Activated CD4-positive, alpha-beta T cell treated with anti-CD3 and anti-CD28 coated beads, Interleukin-2, amount 10 ng/mL, durations not matched to agents 24 days and 14 days (primary cell): ENCODE data around the gene RNH1. TPM values are rescaled to one million over a fixed set of nuclear protein-coding genes. Genes with fewer than 3 reads are reported as not detected.

ENCODE experiments used
- DNase-seq: peaks from one replicate; pipeline ENCODE4 v3.0.0; 2022
- H3K27ac Mint-ChIP-seq: one replicate; pipeline ENCODE4 v1.8.0; 2022; ENCODE audit warnings: mild to moderate bottlenecking, mixed read lengths
- H3K27me3 Mint-ChIP-seq: one replicate; pipeline ENCODE4 v1.8.0; 2022; ENCODE audit warnings: mixed read lengths
- H3K36me3 Mint-ChIP-seq: one replicate; pipeline ENCODE4 v1.8.0; 2022; ENCODE audit warnings: low read depth, mild to moderate bottlenecking, mixed read lengths
- H3K4me1 Mint-ChIP-seq: one replicate; pipeline ENCODE4 v1.8.0; 2021; ENCODE audit warnings: mixed read lengths
- H3K4me3 Mint-ChIP-seq: one replicate; pipeline ENCODE4 v1.8.0; 2022; ENCODE audit warnings: mild to moderate bottlenecking, moderate library complexity, mixed read lengths
- H3K9me3 Mint-ChIP-seq: one replicate; pipeline ENCODE4 v1.8.0; 2021; ENCODE audit warnings: mixed read lengths
- intact Hi-C: fragments of 100-400 bp; cut with micrococcal nuclease; formaldehyde crosslinking; loops from one replicate; pipeline ENCODE4 v1.15.1; 2023
- total RNA-seq: library from RNA; stranded (reverse); gene quantifications from 2 replicates; pipeline ENCODE4 v1.2.3, GENCODE V29; 2022

The RNH1 gene
- total RNA-seq, 1 donor from 2014 or later: 134 TPM

GRCh38 chr11:462107-462890 is 44.7 kb downstream of the RNH1 start:
- Mint-ChIP-seq H3K9me3 (no peaks in the 10 kb centered on the region), H3K27me3 (no peaks in the 10 kb centered on the region), H3K36me3 (peaks cover 16% of the 10 kb centered on the region), H3K4me3 (no peak overlapping the region), H3K27ac (no peak overlapping the region), H3K4me1 (peaks cover 6% of the 10 kb centered on the region)
- intact Hi-C loops: no loop called here
- DNase-seq: no peak

- intact Hi-C loops: no loop called here
- H3K4me1 Mint-ChIP-seq: peaks cover 13% of the 10 kb centered on the region
- no peak overlapping the region for H3K4me3 Mint-ChIP-seq
- no peak overlapping the region for H3K27ac Mint-ChIP-seq
- no peaks in the 10 kb centered on the region for H3K9me3 Mint-ChIP-seq
- DNase-seq: no peak
- H3K27me3 Mint-ChIP-seq: no peaks in the 10 kb centered on the region
- H3K36me3 Mint-ChIP-seq: peaks cover 22% of the 10 kb centered on the region
Observed at GRCh38 chr11:461626-462025, 45.4 kb downstream of the RNH1 start.

- H3K27ac Mint-ChIP-seq: no peak overlapping the region
- DNase-seq: no peak
- intact Hi-C loops: no loop called here
- peaks cover 23% of the 10 kb centered on the region for H3K36me3 Mint-ChIP-seq
- no peaks in the 10 kb centered on the region for H3K9me3 Mint-ChIP-seq
- peaks cover 17% of the 10 kb centered on the region for H3K4me1 Mint-ChIP-seq
- H3K27me3 Mint-ChIP-seq: no peaks in the 10 kb centered on the region
- no peak overlapping the region for H3K4me3 Mint-ChIP-seq
Observed at GRCh38 chr11:460331-461199, 46.5 kb downstream of the RNH1 start.

GRCh38 chr11:459511-460220 is 47.4 kb downstream of the RNH1 start:
- intact Hi-C loops: no loop called here
- peaks cover 21% of the 10 kb centered on the region for H3K4me1 Mint-ChIP-seq
- no peaks in the 10 kb centered on the region for H3K9me3 Mint-ChIP-seq
- H3K4me3 Mint-ChIP-seq: no peak overlapping the region
- no peak overlapping the region for H3K27ac Mint-ChIP-seq
- DNase-seq: no peak
- peaks cover 25% of the 10 kb centered on the region for H3K36me3 Mint-ChIP-seq
- H3K27me3 Mint-ChIP-seq: no peaks in the 10 kb centered on the region

- H3K27me3 Mint-ChIP-seq: no peaks in the 10 kb centered on the region
- H3K36me3 Mint-ChIP-seq: peaks cover 35% of the 10 kb centered on the region
- no peak for DNase-seq
- no peaks in the 10 kb centered on the region for H3K9me3 Mint-ChIP-seq
- peak overlapping the region; percentile 10 for H3K27ac Mint-ChIP-seq
- intact Hi-C loops: no loop called here
- H3K4me3 Mint-ChIP-seq: peak overlapping the region; percentile 69
- H3K4me1 Mint-ChIP-seq: peaks cover 21% of the 10 kb centered on the region
Observed at GRCh38 chr11:457111-457760, 49.8 kb downstream of the RNH1 start.

- peak overlapping the region; percentile 17 for H3K27ac Mint-ChIP-seq
- H3K9me3 Mint-ChIP-seq: no peaks in the 10 kb centered on the region
- peaks cover 23% of the 10 kb centered on the region for H3K4me1 Mint-ChIP-seq
- no peaks in the 10 kb centered on the region for H3K27me3 Mint-ChIP-seq
- peak; percentile 80 for DNase-seq
- H3K4me3 Mint-ChIP-seq: peak overlapping the region; percentile 69
- intact Hi-C loops: no loop called here
- H3K36me3 Mint-ChIP-seq: peaks cover 36% of the 10 kb centered on the region
Observed at GRCh38 chr11:456533-456932, 50.5 kb downstream of the RNH1 start.

- no peaks in the 10 kb centered on the region for H3K27me3 Mint-ChIP-seq
- H3K9me3 Mint-ChIP-seq: no peaks in the 10 kb centered on the region
- H3K36me3 Mint-ChIP-seq: peaks cover 38% of the 10 kb centered on the region
- intact Hi-C loops: no loop called here
- H3K4me3 Mint-ChIP-seq: no peak overlapping the region
- no peak for DNase-seq
- H3K4me1 Mint-ChIP-seq: peaks cover 30% of the 10 kb centered on the region
- no peak overlapping the region for H3K27ac Mint-ChIP-seq
Observed at GRCh38 chr11:455566-456147, 51.4 kb downstream of the RNH1 start.

- DNase-seq: no peak
- peaks cover 38% of the 10 kb centered on the region for H3K36me3 Mint-ChIP-seq
- H3K4me1 Mint-ChIP-seq: peaks cover 30% of the 10 kb centered on the region
- no peak overlapping the region for H3K27ac Mint-ChIP-seq
- intact Hi-C loops: no loop called here
- H3K9me3 Mint-ChIP-seq: no peaks in the 10 kb centered on the region
- H3K4me3 Mint-ChIP-seq: no peak overlapping the region
- no peaks in the 10 kb centered on the region for H3K27me3 Mint-ChIP-seq
Observed at GRCh38 chr11:454801-455565, 52.1 kb downstream of the RNH1 start.

GRCh38 chr11:454043-454442 is 53.0 kb downstream of the RNH1 start:
- no peak for DNase-seq
- Mint-ChIP-seq H3K9me3 (no peaks in the 10 kb centered on the region), H3K27ac (no peak overlapping the region), H3K27me3 (no peaks in the 10 kb centered on the region), H3K4me3 (no peak overlapping the region), H3K4me1 (peaks cover 32% of the 10 kb centered on the region), H3K36me3 (peaks cover 37% of the 10 kb centered on the region)
- intact Hi-C loops: no loop called here

GRCh38 chr11:453564-453963 is 53.5 kb downstream of the RNH1 start:
- no peak overlapping the region for H3K4me3 Mint-ChIP-seq
- intact Hi-C loops: no loop called here
- peaks cover 34% of the 10 kb centered on the region for H3K4me1 Mint-ChIP-seq
- DNase-seq: no peak
- H3K27ac Mint-ChIP-seq: no peak overlapping the region
- no peaks in the 10 kb centered on the region for H3K9me3 Mint-ChIP-seq
- H3K36me3 Mint-ChIP-seq: peaks cover 37% of the 10 kb centered on the region
- no peaks in the 10 kb centered on the region for H3K27me3 Mint-ChIP-seq

- Mint-ChIP-seq H3K27ac (no peak overlapping the region), H3K4me1 (peaks cover 34% of the 10 kb centered on the region), H3K4me3 (no peak overlapping the region), H3K27me3 (no peaks in the 10 kb centered on the region), H3K36me3 (peaks cover 37% of the 10 kb centered on the region), H3K9me3 (no peaks in the 10 kb centered on the region)
- intact Hi-C loops: no loop called here
- DNase-seq: no peak
Observed at GRCh38 chr11:452916-453527, 54.0 kb downstream of the RNH1 start.

- Mint-ChIP-seq H3K36me3 (peaks cover 32% of the 10 kb centered on the region), H3K4me1 (peaks cover 28% of the 10 kb centered on the region), H3K4me3 (no peak overlapping the region), H3K9me3 (no peaks in the 10 kb centered on the region), H3K27me3 (no peaks in the 10 kb centered on the region), H3K27ac (no peak overlapping the region)
- intact Hi-C loops: no loop called here
- DNase-seq: no peak
Observed at GRCh38 chr11:452203-452744, 54.8 kb downstream of the RNH1 start.
